ENCODE measurements around the gene CCDC170.

DNA sequence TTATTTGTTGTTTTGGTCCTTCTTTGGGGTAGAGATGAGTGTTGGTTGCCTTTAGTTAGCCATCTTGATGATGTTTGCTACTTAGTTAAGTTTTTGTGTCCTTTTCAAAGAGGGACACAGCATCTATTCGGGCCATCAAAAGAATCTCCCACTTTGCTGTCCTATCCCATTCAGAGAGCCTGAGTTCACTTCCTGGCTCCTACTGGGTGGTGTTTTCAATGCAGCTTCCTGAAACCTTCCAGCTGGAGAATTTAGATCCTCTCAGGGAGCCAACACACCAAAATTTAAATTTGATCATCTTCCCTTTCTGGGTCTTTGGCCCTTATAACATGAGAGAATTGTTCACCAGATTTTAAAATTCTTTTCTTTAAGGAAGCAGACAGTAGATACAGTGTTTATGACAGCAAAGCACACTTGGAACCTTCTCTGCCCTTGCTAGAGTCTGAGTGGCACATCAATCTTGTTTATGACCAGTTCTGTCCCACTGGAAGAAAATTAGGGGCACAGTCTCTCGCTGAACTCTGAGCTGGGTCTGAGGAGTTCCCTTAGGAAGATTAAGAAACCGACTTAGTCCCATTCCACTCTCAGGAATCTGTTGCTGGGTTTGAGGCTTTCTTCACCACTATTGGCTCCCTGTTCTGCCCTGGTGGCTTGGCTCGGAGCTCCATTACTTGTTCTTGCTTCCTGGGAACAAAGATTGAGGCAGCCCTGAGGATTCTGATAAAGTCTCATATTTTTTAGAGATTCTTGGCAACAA is 115.5 kb downstream of the CCDC170 start:
- no peak for TF ChIP-seq CTCF (conservative IDR thresholded peaks at IDR 0.05 in 1 of 2, IDR thresholded peaks at IDR 0.05 in 1 of 2; ENCODE audit: low read depth in 1 of 2, low read length in 2 of 2)
- TF ChIP-seq EZH2 (IDR thresholded peaks at IDR 0.05; ENCODE audit: low read length, missing control alignments) = no peak
